NT2/D1 (cell line): ENCODE data around the gene ZBTB39.

ENCODE experiments used
- SUZ12 ChIP-seq: IDR thresholded peaks from 2 replicates; pipeline ENCODE4 v1.6.1; 2011; ENCODE audit not compliant: insufficient read length, insufficient read depth; ENCODE audit errors: extremely low read depth
- YY1 ChIP-seq: IDR thresholded peaks from 2 replicates; pipeline ENCODE4 v1.6.1; 2011; ENCODE audit not compliant: insufficient read length, insufficient read depth
- ZNF274 ChIP-seq: IDR thresholded peaks from 2 replicates; pipeline ENCODE4 v1.6.1; 2011; ENCODE audit warnings: mild to moderate bottlenecking, low read depth, low read length

DNA sequence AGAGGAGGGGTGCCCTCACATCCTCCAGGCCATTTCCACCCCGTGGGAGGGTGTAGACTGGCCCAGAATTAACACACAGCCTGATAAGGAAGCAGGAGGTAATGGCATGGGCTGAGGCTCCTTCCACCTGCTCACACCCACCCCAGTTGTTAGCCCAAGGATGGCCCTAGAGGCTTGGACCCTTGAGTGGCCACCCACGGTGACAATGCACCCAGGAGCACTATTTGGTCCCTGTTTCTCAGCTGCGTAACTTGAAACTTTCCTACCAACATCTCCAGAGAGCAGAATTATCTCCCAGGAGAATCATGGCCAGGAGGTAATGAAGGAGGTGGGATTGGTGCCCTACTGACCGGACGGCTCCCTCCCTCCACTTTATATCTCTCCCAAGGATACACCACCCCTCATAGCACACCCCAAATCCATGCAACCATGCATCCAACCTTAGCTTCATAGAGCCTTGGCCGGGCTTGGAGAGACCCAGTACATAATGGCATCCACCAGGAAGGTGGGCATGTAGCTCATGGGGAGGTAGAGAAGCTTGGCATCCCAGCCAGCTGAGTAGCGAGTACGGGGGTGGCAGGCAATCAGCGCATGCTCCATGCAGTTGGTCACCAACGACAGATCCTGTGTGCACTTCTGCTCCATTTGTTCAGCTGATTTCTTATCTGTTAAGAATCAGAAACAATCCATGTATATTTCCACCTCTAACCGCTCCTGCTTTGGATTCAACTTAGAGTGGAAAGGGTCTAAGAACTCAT, 54.6 kb downstream of the ZBTB39 start:
- TF ChIP-seq ZNF274 (no peak), YY1 (no peak), SUZ12 (no peak)
